ENCODE results near the gene ASB5.

DNA sequence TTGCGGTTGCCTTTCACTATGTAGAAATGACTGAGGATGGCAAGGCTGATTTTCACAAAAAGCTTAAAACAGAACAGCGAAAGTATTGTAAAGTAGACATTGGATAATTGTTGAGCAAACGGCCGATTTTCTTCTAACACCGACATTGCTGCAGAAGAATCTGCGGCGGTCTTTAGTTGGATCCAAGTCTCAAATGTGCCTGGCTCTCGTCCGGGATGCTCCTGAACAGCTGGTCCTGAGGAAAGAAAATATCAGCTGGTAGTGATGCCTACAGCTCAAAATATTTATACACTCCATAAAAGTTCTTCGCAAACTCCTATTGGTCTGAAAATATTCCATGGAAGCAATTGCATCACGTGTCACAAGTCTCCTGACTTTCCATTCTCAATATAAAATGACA lies at the start of gene ASB5:
- TF ChIP-seq, protein P1, sequence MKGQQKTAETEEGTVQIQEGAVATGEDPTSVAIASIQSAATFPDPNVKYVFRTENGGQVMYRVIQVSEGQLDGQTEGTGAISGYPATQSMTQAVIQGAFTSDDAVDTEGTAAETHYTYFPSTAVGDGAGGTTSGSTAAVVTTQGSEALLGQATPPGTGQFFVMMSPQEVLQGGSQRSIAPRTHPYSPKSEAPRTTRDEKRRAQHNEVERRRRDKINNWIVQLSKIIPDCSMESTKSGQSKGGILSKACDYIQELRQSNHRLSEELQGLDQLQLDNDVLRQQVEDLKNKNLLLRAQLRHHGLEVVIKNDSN (CRISPR knock-in tag; IDR thresholded peaks at IDR 0.05): no peak
- no peak for TF ChIP-seq POLR2A (conservative IDR thresholded peaks at IDR 0.05)
- TF ChIP-seq, protein P2, sequence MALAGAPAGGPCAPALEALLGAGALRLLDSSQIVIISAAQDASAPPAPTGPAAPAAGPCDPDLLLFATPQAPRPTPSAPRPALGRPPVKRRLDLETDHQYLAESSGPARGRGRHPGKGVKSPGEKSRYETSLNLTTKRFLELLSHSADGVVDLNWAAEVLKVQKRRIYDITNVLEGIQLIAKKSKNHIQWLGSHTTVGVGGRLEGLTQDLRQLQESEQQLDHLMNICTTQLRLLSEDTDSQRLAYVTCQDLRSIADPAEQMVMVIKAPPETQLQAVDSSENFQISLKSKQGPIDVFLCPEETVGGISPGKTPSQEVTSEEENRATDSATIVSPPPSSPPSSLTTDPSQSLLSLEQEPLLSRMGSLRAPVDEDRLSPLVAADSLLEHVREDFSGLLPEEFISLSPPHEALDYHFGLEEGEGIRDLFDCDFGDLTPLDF (CRISPR knock-in tag; IDR thresholded peaks at IDR 0.05): no peak
- TF ChIP-seq BHLHE40 (IDR thresholded peaks at IDR 0.05; ENCODE audit: low read length): no peak
